Measurements from ENCODE around the gene MIS18BP1. TPM values are rescaled to one million over a fixed set of nuclear protein-coding genes. Genes with fewer than 3 reads are reported as not detected.

Gene MIS18BP1
- total and polyA plus RNA-seq, 4 donors, result 8.8 to 31.4 (median 19.6) TPM

Other genes with a start within 250 kb of the MIS18BP1 start
- 10 to 100 TPM; 30.4 to 51.1 TPM for gene PRPF39, start 169.1 kb downstream of the MIS18BP1 start, total RNA-seq
- gene PRPF39, start 169.1 kb downstream of the MIS18BP1 start, polyA plus RNA-seq, result 10 to 100 TPM; 10.1 to 28.0 TPM
- gene FKBP3, start 118.7 kb downstream of the MIS18BP1 start, total RNA-seq, result 10 to 100 TPM; 36.2 to 38.8 TPM
- 100 to 1,000 TPM in 1 of 2 donors, 10 to 100 TPM in 1; 60.3 to 103 TPM for gene FKBP3, start 118.7 kb downstream of the MIS18BP1 start, polyA plus RNA-seq
- 1 to 10 TPM; 5.5 to 6.8 TPM for gene FANCM, start 117.3 kb downstream of the MIS18BP1 start, total RNA-seq
- gene FANCM, start 117.3 kb downstream of the MIS18BP1 start, polyA plus RNA-seq, result 1 to 10 TPM in 1 of 2 donors, under 1 TPM in 1; 0.25 to 3.5 TPM

Data from aorta (tissue), 4 donors.